ENCODE results near the gene ADRA1B. TPM values are rescaled to one million over a fixed set of nuclear protein-coding genes. Genes with fewer than 3 reads are reported as not detected.

Gene ADRA1B
- polyA plus RNA-seq, 1 experiment = 0.58 TPM

DNA sequence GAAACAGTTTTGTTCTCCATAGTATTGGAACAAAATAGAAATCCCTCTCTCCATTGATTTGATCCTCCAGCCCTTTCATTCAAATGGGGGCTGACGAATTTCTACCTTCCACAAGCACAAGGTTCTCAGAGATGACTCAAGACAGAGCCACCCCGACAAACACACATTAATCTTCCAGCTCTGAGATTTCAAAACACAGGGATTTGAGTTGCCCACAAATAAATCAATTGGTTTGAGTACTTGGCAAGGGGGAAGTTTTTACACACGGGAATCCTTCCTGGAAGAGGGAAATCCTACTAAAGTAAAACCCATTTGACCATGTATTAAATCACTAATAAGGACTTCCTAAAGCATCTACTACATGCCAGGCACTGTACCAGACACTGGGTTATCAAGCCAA, 5.4 kb downstream of the ADRA1B start:
- TF ChIP-seq, protein P1, sequence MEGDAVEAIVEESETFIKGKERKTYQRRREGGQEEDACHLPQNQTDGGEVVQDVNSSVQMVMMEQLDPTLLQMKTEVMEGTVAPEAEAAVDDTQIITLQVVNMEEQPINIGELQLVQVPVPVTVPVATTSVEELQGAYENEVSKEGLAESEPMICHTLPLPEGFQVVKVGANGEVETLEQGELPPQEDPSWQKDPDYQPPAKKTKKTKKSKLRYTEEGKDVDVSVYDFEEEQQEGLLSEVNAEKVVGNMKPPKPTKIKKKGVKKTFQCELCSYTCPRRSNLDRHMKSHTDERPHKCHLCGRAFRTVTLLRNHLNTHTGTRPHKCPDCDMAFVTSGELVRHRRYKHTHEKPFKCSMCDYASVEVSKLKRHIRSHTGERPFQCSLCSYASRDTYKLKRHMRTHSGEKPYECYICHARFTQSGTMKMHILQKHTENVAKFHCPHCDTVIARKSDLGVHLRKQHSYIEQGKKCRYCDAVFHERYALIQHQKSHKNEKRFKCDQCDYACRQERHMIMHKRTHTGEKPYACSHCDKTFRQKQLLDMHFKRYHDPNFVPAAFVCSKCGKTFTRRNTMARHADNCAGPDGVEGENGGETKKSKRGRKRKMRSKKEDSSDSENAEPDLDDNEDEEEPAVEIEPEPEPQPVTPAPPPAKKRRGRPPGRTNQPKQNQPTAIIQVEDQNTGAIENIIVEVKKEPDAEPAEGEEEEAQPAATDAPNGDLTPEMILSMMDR (IDR thresholded peaks at IDR 0.05; ENCODE audit: low read depth, low read length) = no peak
- H3K9me3 ChIP-seq (ENCODE audit: control insufficient read depth, insufficient read depth, low read length) = no peaks in the 10 kb centered on the region; the same call in 1 of the 2 replicates
- no peak overlapping the region for H3K27ac ChIP-seq (ENCODE audit: low read depth, low read length)
- no peaks in the 10 kb centered on the region for H3K27me3 ChIP-seq (ENCODE audit: control insufficient read depth, insufficient read depth, low read length)
- ChIA-PET POLR2A (no interaction called here), CTCF (interaction anchor here (0.9 to 1.4 kb wide), 2 partner anchors 65 to 100 kb away, joined by 3 to 4 read pairs; no protein-coding TSS in a partner anchor)
- DNase-seq (ENCODE audit: low read depth, low spot score) = no peak
- H3K4me3 ChIP-seq (ENCODE audit: low read depth, low read length) = no peak overlapping the region

DNA sequence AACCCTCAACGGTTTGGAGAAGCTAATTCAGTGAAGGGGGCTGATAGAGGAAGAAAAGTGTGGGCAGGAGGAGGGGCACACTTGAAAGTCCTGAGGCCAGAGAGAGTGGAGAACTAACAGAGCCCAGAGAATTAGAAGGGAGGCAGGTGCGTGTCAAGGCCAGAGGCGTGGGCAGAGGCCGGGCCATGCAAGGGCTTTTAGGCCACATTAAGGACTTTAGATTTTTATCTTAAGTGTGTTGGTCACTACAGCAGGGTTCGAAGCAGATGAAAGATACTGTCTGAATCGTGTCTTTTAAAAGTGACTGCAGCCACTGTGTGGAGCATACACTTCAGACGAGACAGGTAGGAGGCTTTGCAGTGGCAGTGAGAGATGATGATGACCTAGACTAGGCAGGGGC, 6.7 kb downstream of the ADRA1B start:
- ChIA-PET POLR2A (no interaction called here), CTCF (no interaction called here)
- TF ChIP-seq, protein P1 (IDR thresholded peaks at IDR 0.05; ENCODE audit: low read depth, low read length) = no peak
- Histone ChIP-seq H3K4me3 (ENCODE audit: low read depth, low read length) (no peak overlapping the region), H3K9me3 (ENCODE audit: control insufficient read depth, insufficient read depth, low read length) (no peaks in the 10 kb centered on the region), H3K27me3 (ENCODE audit: control insufficient read depth, insufficient read depth, low read length) (no peaks in the 10 kb centered on the region), H3K27ac (ENCODE audit: low read depth, low read length) (no peak overlapping the region)
- no peak for DNase-seq (ENCODE audit: low read depth, low spot score)

DNA sequence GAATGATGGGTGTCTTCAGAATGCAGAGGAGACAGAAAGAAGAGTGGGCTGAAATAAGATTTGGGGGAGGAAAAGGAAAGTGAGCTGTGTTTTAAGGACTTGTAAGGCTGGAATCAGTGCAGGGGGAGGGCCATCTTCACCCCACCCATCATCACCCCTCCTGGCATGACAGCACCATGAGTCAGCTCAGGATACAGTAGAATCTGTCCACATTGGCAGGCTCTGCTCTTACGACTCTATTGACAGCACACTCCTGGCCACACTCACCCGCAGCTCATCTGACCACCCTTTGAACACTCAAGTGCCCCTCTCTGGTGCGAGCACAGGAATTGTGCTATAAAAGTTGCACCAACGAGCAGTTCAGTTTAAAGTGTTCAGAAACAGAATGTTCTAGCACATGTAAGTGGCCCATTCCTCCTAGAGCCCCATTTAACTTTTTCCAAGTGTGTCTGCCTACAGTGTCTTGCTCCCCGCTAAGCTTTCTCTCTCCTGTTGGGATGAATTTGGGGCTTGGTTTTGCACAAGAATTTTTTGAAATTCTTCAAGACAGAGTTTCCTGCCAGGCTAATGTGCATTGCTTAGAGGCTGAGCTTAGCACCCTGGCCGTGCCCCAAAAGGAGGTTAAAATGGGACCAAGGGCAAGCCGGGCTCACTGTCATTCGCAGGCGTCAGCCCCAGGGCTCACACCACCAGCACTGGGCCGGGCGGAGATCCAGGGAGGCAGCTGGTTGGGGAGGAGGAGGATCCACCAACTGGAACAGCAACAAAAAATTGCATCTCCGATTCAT, 12.0 kb downstream of the ADRA1B start:
- Histone ChIP-seq H3K27ac (ENCODE audit: low read depth, low read length) (peak overlapping the region; percentile 23), H3K9me3 (ENCODE audit: control insufficient read depth, insufficient read depth, low read length) (no peaks in the 10 kb centered on the region), H3K4me3 (ENCODE audit: low read depth, low read length) (peak overlapping the region; percentile 35), H3K27me3 (ENCODE audit: control insufficient read depth, insufficient read depth, low read length) (no peaks in the 10 kb centered on the region)
- DNase-seq (ENCODE audit: low read depth, low spot score) = peak; percentile 43
- CTCF ChIA-PET = interaction anchor here (0.6 to 1.6 kb wide), 7 partner anchors 10 to 772 kb away, joined by 3 to 6 read pairs (median 4); no protein-coding TSS in a partner anchor
- POLR2A ChIA-PET = interaction anchor here (1.0 to 1.5 kb wide), 3 partner anchors 11 to 347 kb away, joined by 3 to 5 read pairs (median 3); no protein-coding TSS in a partner anchor
- TF ChIP-seq, protein P1 (IDR thresholded peaks at IDR 0.05; ENCODE audit: low read depth, low read length) = no peak

DNA sequence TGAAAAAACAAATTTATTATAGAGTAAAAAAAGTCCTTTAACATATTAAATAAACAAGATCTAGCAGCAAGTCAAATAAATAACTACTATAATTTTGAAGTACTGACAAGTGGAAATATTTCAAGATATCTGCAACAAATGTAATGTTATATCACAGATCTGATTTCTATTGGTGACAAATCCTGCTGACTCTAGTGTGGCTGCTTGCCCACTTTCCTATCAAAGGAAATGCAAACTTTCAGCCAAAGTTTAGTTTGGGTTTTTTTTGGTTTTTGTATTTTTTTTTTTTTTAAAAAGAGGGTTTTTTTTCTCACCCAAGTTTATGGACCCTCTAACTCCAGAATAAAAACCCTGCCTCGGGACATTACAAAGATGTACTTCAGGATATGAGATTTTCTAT, 12.9 kb downstream of the ADRA1B start:
- TF ChIP-seq, protein P1 (IDR thresholded peaks at IDR 0.05; ENCODE audit: low read depth, low read length) = no peak
- ChIA-PET POLR2A (interaction anchor here (1.5 kb wide), 1 partner anchor 347 kb away, joined by 3 read pairs; no protein-coding TSS in a partner anchor), CTCF (interaction anchor here (0.6 to 1.6 kb wide), 2 partner anchors 10 to 81 kb away, joined by 3 to 4 read pairs; no protein-coding TSS in a partner anchor)
- no peaks in the 10 kb centered on the region for H3K9me3 ChIP-seq (ENCODE audit: control insufficient read depth, insufficient read depth, low read length)
- no peak overlapping the region for H3K4me3 ChIP-seq (ENCODE audit: low read depth, low read length)
- H3K27me3 ChIP-seq (ENCODE audit: control insufficient read depth, insufficient read depth, low read length) = no peaks in the 10 kb centered on the region
- no peak overlapping the region for H3K27ac ChIP-seq (ENCODE audit: low read depth, low read length)
- no peak for DNase-seq (ENCODE audit: low read depth, low spot score)
